HCT116 (cell line): Measurements from ENCODE around the gene GLUD1. TPM values are rescaled to one million over a fixed set of nuclear protein-coding genes. Genes with fewer than 3 reads are reported as not detected.
A peak's percentile ranks its signal among the peaks of the same experiment; 100 is the strongest.

ENCODE experiments used
- ATAC-seq: fragments of 200-7000 bp; cut with Tn5 transposase; 2 replicates; pipeline ENCODE4 v1.9.1; 2020; ENCODE audit warnings: mild to moderate bottlenecking, moderate library complexity
- BruUV-seq: library from RNA; stranded (reverse); fragments of 400-500 nt; replicated peaks from 2 replicates; lab custom pipeline; 2021; lab: Mats Ljungman, UMichigan
- CTCF ChIA-PET: fragments of 300-600 bp; sonication (Branson Sonifier 250); formaldehyde crosslinking; loops from one replicate; lab custom pipeline; 2021; ENCODE audit warnings: antibody characterized with exemption; lab: Charles Lee
- POLR2A ChIA-PET: fragments of 300-600, 350-600 bp; sonication (Branson Sonifier 250); formaldehyde crosslinking; loops from one replicate; lab custom pipeline; 2021; ENCODE audit warnings: antibody characterized with exemption; lab: Charles Lee
- RAD21 ChIA-PET, 2 experiments: fragments of 300-600 bp; sonication (Branson Sonifier 250); formaldehyde crosslinking; loops; one replicate each; lab custom pipeline; 2023; ENCODE audit warnings: low total read pairs in 2 of 2; ENCODE audit not compliant: uncharacterized antibody in 2 of 2, unreplicated experiment in 2 of 2, low non-redundant PET in 1 of 2; lab: Charles Lee
- DNase-seq: peaks from one replicate; pipeline ENCODE4 v3.0.0-alpha.2; 2010; ENCODE audit warnings: low read depth, low spot score
- H2AFZ ChIP-seq: fragments of 200-600 bp; shearing (Covaris generic), sonication (generic); 2 replicates; pipeline ENCODE4 v1.6.1; 2017; ENCODE audit warnings: low read depth, mixed run types, mixed read lengths, antibody characterized with exemption, low read length; ENCODE audit not compliant: poor library complexity, severe bottlenecking
- H3K27ac ChIP-seq: 2 replicates; pipeline ENCODE4 v1.5.1; 2012; ENCODE audit warnings: low read depth, low read length
- H3K27me3 ChIP-seq: fragments of 200-600 bp; sonication (generic); 2 replicates; pipeline ENCODE4 v1.6.1; 2016; ENCODE audit warnings: mixed run types, low read length, mixed read lengths; ENCODE audit not compliant: insufficient read depth
- H3K36me3 ChIP-seq, 2 experiments: fragments of 200-500 bp in 1 of 2; fragments of 200-600 bp in 1 of 2; sonication (Bioruptor generic) in 1 of 2; sonication (generic) in 1 of 2; 2 replicates each; pipeline versions ENCODE4 v1.5.1 to v1.6.1; 2014 to 2016; ENCODE audit warnings: low read length in 2 of 2, inconsistent platforms in 1 of 2, mixed read lengths in 1 of 2, mixed run types in 1 of 2; ENCODE audit not compliant: insufficient read depth in 2 of 2, control insufficient read depth in 1 of 2
- H3K4me1 ChIP-seq, 2 experiments: fragments of 200-600 bp in 1 of 2; sonication (generic) in 1 of 2; 2 replicates each; pipeline versions ENCODE4 v1.5.1 to v1.6.1; 2012 to 2017; ENCODE audit warnings: low read length in 2 of 2, inconsistent platforms in 1 of 2, mild to moderate bottlenecking in 1 of 2, mixed read lengths in 1 of 2, mixed run types in 1 of 2, moderate library complexity in 1 of 2; ENCODE audit not compliant: insufficient read depth in 2 of 2, control insufficient read depth in 1 of 2
- H3K4me2 ChIP-seq: fragments of 200-600 bp; sonication (generic); 2 replicates; pipeline ENCODE4 v1.6.1; 2017; ENCODE audit warnings: mixed run types, low read length, mixed read lengths
- H3K4me3 ChIP-seq, 2 experiments: fragments of 200-600 bp in 1 of 2; sonication (generic) in 1 of 2; replicated peaks in 1 of 2; 2 replicates each; pipeline ENCODE4 v1.5.1; 2011 to 2016; ENCODE audit warnings: low read length in 2 of 2, control low read depth in 1 of 2, low read depth in 1 of 2, mild to moderate bottlenecking in 1 of 2, mixed read lengths in 1 of 2, mixed run types in 1 of 2
- H3K79me2 ChIP-seq: fragments of 200-600 bp; sonication (generic); 2 replicates; pipeline ENCODE4 v1.6.1; 2017; ENCODE audit warnings: mild to moderate bottlenecking, mixed run types, low read length, moderate library complexity, mixed read lengths; ENCODE audit not compliant: insufficient read depth
- H3K9ac ChIP-seq: fragments of 200-600 bp; sonication (generic); 2 replicates; pipeline ENCODE4 v1.6.1; 2016; ENCODE audit warnings: low read length, mixed read lengths
- H3K9me2 ChIP-seq: fragments of 200-600 bp; sonication (generic), shearing (Covaris generic); 2 replicates; pipeline ENCODE4 v1.6.1; 2017; ENCODE audit warnings: mixed run types, mild to moderate bottlenecking, moderate library complexity; ENCODE audit not compliant: insufficient read depth
- H3K9me3 ChIP-seq, 2 experiments: fragments of 200-500 bp in 1 of 2; fragments of 200-600 bp in 1 of 2; sonication (Bioruptor generic) in 1 of 2; sonication (generic) in 1 of 2; 2 replicates each; pipeline ENCODE4 v1.6.1; 2014 to 2017; ENCODE audit warnings: low read length in 2 of 2, mixed read lengths in 2 of 2, inconsistent platforms in 1 of 2, low read depth in 1 of 2, mild to moderate bottlenecking in 1 of 2, mixed run types in 1 of 2, moderate library complexity in 1 of 2; ENCODE audit not compliant: control insufficient read depth in 1 of 2, insufficient read depth in 1 of 2
- H4K20me1 ChIP-seq: fragments of 200-600 bp; sonication (generic), shearing (Covaris generic); 2 replicates; pipeline ENCODE4 v1.6.1; 2017; ENCODE audit warnings: mixed run types, mild to moderate bottlenecking, moderate library complexity; ENCODE audit not compliant: insufficient read depth
- CBX3 ChIP-seq: IDR thresholded peaks from 2 replicates; pipeline ENCODE4 v1.6.1; 2012; ENCODE audit warnings: low read depth
- CEBPB ChIP-seq: IDR thresholded peaks from 2 replicates; pipeline ENCODE4 v1.6.1; 2012; ENCODE audit warnings: low read depth
- EGR1 ChIP-seq: IDR thresholded peaks from 2 replicates; pipeline ENCODE4 v1.6.1; 2012; ENCODE audit warnings: low read depth
- ELF1 ChIP-seq: IDR thresholded peaks from 2 replicates; pipeline ENCODE4 v1.6.1; 2012; ENCODE audit warnings: low read depth, borderline replicate concordance
- JUND ChIP-seq: IDR thresholded peaks from 2 replicates; pipeline ENCODE4 v1.6.1; 2012
- MAX ChIP-seq: IDR thresholded peaks from 2 replicates; pipeline ENCODE4 v1.6.1; 2012
- POLR2A ChIP-seq: IDR thresholded peaks from 2 replicates; pipeline ENCODE4 v1.7.0; 2011; ENCODE audit warnings: borderline replicate concordance; ENCODE audit not compliant: insufficient read depth, insufficient read length; ENCODE audit errors: extremely low read depth
- POLR2AphosphoS5 ChIP-seq: IDR thresholded peaks from 2 replicates; pipeline ENCODE4 v1.6.1; 2011; ENCODE audit warnings: mild to moderate bottlenecking, low read depth, low read length, moderate library complexity
- SIN3A ChIP-seq: IDR thresholded peaks from 2 replicates; pipeline ENCODE4 v1.6.1; 2012; ENCODE audit warnings: low read depth
- TCF7L2 ChIP-seq: IDR thresholded peaks from 2 replicates; pipeline ENCODE4 v1.7.0; 2011; ENCODE audit warnings: borderline replicate concordance, inconsistent platforms; ENCODE audit not compliant: insufficient read depth, insufficient read length; ENCODE audit errors: extremely low read depth
- YY1 ChIP-seq: IDR thresholded peaks from 2 replicates; pipeline ENCODE4 v1.6.1; 2011; ENCODE audit warnings: low read length, low read depth, moderate library complexity, mild to moderate bottlenecking; ENCODE audit not compliant: insufficient replicate concordance; ENCODE audit errors: extremely low read depth
- ZBTB33 ChIP-seq: IDR thresholded peaks from 2 replicates; pipeline ENCODE4 v1.6.1; 2011; ENCODE audit warnings: mild to moderate bottlenecking, low read length, moderate library complexity; ENCODE audit not compliant: insufficient replicate concordance; ENCODE audit errors: extremely low read depth
- ZFX ChIP-seq: fragments of 450-650 bp; IDR thresholded peaks from 2 replicates; pipeline ENCODE4 v1.6.1; 2017
- ZNF274 ChIP-seq: fragments of 200-500 bp; sonication (Bioruptor generic); IDR thresholded peaks from 2 replicates; pipeline ENCODE4 v1.6.1; 2014; ENCODE audit warnings: mild to moderate bottlenecking, low read depth, low read length, inconsistent platforms
- intact Hi-C: fragments of 100-400 bp; cut with micrococcal nuclease; formaldehyde crosslinking; loops from 2 replicates; pipeline ENCODE4 v1.10.0; 2022
- total RNA-seq: library from RNA; stranded (reverse); gene quantifications from one replicate; pipeline ENCODE4 v1.2.1, GENCODE V29; 2021; ENCODE audit not compliant: unreplicated experiment

The GLUD1 gene
- total RNA-seq, 1 experiment from 2014 or later = 131 TPM

- H4K20me1 ChIP-seq = 0 out of 2 replicates have a peak, but pooled peaks cover 7% of the 10 kb centered on the region
- TF ChIP-seq CEBPB = no peak
- peak; percentile 55; the same call in 1 of the 2 replicates for TF ChIP-seq EGR1
- TF ChIP-seq POLR2AphosphoS5 = peak; percentile 67
- no peak for TF ChIP-seq JUND
- peak; percentile 17 for TF ChIP-seq TCF7L2
- TF ChIP-seq ZNF274 = no peak
- peak; percentile 97 for TF ChIP-seq MAX
- peak; percentile 44 for TF ChIP-seq POLR2A
- TF ChIP-seq YY1 = peak; percentile 45
- TF ChIP-seq CBX3 = no peak
- TF ChIP-seq SIN3A = peak; percentile 62; the same call in 1 of the 2 replicates
- peak; percentile 2 for TF ChIP-seq ZBTB33
- TF ChIP-seq ZFX = peak; percentile 84
- no peak for TF ChIP-seq ELF1
- RAD21 ChIA-PET = interaction anchor here in 1 of 2 experiments (0.9 kb wide), 1 partner anchor 124 kb away, joined by 3 read pairs; no protein-coding TSS in a partner anchor
- peak; percentile 35 for DNase-seq
- peak overlapping the region; percentile 89 for H3K9ac ChIP-seq
- H3K79me2 ChIP-seq = peaks cover 85% of the 10 kb centered on the region
- H3K27ac ChIP-seq = peak overlapping the region; percentile 88
- no peak overlapping the region for H2AFZ ChIP-seq
- ATAC-seq = peak; percentile 63
- CTCF ChIA-PET = no interaction called here
- peak overlapping the region; percentile 91 for H3K4me2 ChIP-seq
- BruUV-seq = TSS peak; percentile 48
- intact Hi-C loops = loop anchor here (2.0 kb wide), 1 partner anchor 125 kb away; no protein-coding TSS in a partner anchor
- POLR2A ChIA-PET = interaction anchor here (0.7 to 2.3 kb wide), 4 partner anchors 11 to 129 kb away, joined by 3 to 6 read pairs (median 4); no protein-coding TSS in a partner anchor
- H3K9me3 ChIP-seq = no peaks in the 10 kb centered on the region
- H3K36me3 ChIP-seq = 0 out of 4 replicates have a peak, but pooled peaks cover 0 to 13% of the 10 kb centered on the region in 2 experiments
- H3K4me3 ChIP-seq = peak overlapping the region; percentile 80 to 81
- no peaks in the 10 kb centered on the region for H3K9me2 ChIP-seq
- peaks cover 25 to 29% of the 10 kb centered on the region in 2 experiments; a peak in 3 of 4 replicates for H3K4me1 ChIP-seq
- H3K27me3 ChIP-seq = no peaks in the 10 kb centered on the region
Measured at GRCh38 chr10:87095236-87095945, 748 bp upstream of the GLUD1 start.
